Activated CD8-positive, alpha-beta memory T cell treated with anti-CD3 and anti-CD28 coated beads for 36 hours (primary cell): ENCODE measurements around the gene TRIM46. TPM values are rescaled to one million over a fixed set of nuclear protein-coding genes. Genes with fewer than 3 reads are reported as not detected.
"Not testable (repeated sequence)": the region's sequence is repeated elsewhere in the genome, so short reads cannot be mapped to it uniquely, and the experiment has no call there.

Experiments
- CTCF ChIA-PET: fragments of 350-600 bp; sonication (Branson Sonifier 250); formaldehyde crosslinking; loops from one replicate; lab custom pipeline; 2021; ENCODE audit warnings: antibody characterized with exemption; lab: Charles Lee
- POLR2A ChIA-PET: fragments of 350-600 bp; sonication (Branson Sonifier 250); formaldehyde crosslinking; loops from one replicate; lab custom pipeline; 2021; ENCODE audit warnings: antibody characterized with exemption; lab: Charles Lee
- total RNA-seq, 2 experiments: library from RNA; stranded (reverse); gene quantifications; one replicate each; pipeline ENCODE4 v1.2.3, GENCODE V29; 2021

The TRIM46 gene
- total RNA-seq, 2 experiments from 2014 or later, result 7.3 to 7.8 TPM

GRCh38 chr1:155167166-155168104, 6.2 kb upstream of the TRIM46 start:
- CTCF ChIA-PET, result interaction anchor here (0.6 to 10.5 kb wide), 26 partner anchors 8 to 420 kb away, joined by 3 to 94 read pairs (median 4); partner anchors contain the start of genes DPM3, EFNA1, EFNA3 and SLC50A1

GRCh38 chr1:155168105-155168445, 5.6 kb upstream of the TRIM46 start:
- POLR2A ChIA-PET, result not testable (repeated sequence)
- CTCF ChIA-PET, result interaction anchor here (0.7 to 10.5 kb wide), 21 partner anchors 9 to 98 kb away, joined by 3 to 94 read pairs (median 5); partner anchors contain the start of genes DPM3, EFNA1, EFNA3 and SLC50A1

More at GRCh38 chr1:155167166-155168104, 6.2 kb upstream of the TRIM46 start:
- POLR2A ChIA-PET, result interaction anchor here (1.1 kb wide), 1 partner anchor 76 kb away, joined by 5 read pairs; no protein-coding TSS in a partner anchor

- CTCF ChIA-PET, result interaction anchor here (1.0 to 10.5 kb wide), 18 partner anchors 10 to 690 kb away, joined by 3 to 94 read pairs (median 5); partner anchors contain the start of genes EFNA1 and EFNA3
These were observed 5.0 kb upstream of the TRIM46 start for GRCh38 chr1:155168456-155169210.

GRCh38 chr1:155169541-155169940, 4.1 kb upstream of the TRIM46 start:
- ChIA-PET CTCF (interaction anchor here (0.7 to 10.5 kb wide), 7 partner anchors 11 to 125 kb away, joined by 3 to 94 read pairs (median 8); no protein-coding TSS in a partner anchor), POLR2A (no interaction called here)

More at GRCh38 chr1:155168456-155169210, 5.0 kb upstream of the TRIM46 start:
- POLR2A ChIA-PET, result no interaction called here

GRCh38 chr1:155170101-155170785, 3.4 kb upstream of the TRIM46 start:
- ChIA-PET CTCF (interaction anchor here (0.7 to 10.5 kb wide), 4 partner anchors 40 to 816 kb away, joined by 3 to 94 read pairs (median 75); no protein-coding TSS in a partner anchor), POLR2A (no interaction called here)

- CTCF ChIA-PET, result interaction anchor here (0.7 to 10.5 kb wide), 3 partner anchors 81 to 816 kb away, joined by 3 to 94 read pairs (median 75); no protein-coding TSS in a partner anchor
These were observed 2.8 kb upstream of the TRIM46 start for GRCh38 chr1:155170806-155171205.

GRCh38 chr1:155171836-155172731, 1.6 kb upstream of the TRIM46 start:
- CTCF ChIA-PET, result interaction anchor here (0.7 to 10.5 kb wide), 17 partner anchors 15 to 144 kb away, joined by 3 to 94 read pairs (median 5); a partner anchor contains a TSS
- POLR2A ChIA-PET, result interaction anchor here (0.6 to 2.1 kb wide), 4 partner anchors 21 to 87 kb away, joined by 3 to 11 read pairs (median 6); no protein-coding TSS in a partner anchor

More at GRCh38 chr1:155170806-155171205, 2.8 kb upstream of the TRIM46 start:
- POLR2A ChIA-PET, result no interaction called here

- POLR2A ChIA-PET, result interaction anchor here (0.6 to 2.1 kb wide), 8 partner anchors 8 to 88 kb away, joined by 3 to 11 read pairs (median 3); partner anchors contain the start of gene SLC50A1
- CTCF ChIA-PET, result interaction anchor here (0.6 to 10.5 kb wide), 31 partner anchors 14 to 1334 kb away, joined by 3 to 94 read pairs (median 4); partner anchors contain the start of genes ADAM15 and DPM3
These were observed 744 bp upstream of the TRIM46 start, which contains the start of gene KRTCAP2 for GRCh38 chr1:155172732-155173477. KRTCAP2 (minus strand) TSS chr1:155173304; CDS start chr1:155173224, 80 bp downstream.

- POLR2A ChIA-PET, result interaction anchor here (0.9 to 1.4 kb wide), 5 partner anchors 19 to 238 kb away, joined by 3 to 5 read pairs (median 4); partner anchors contain the start of gene PMVK
- CTCF ChIA-PET, result interaction anchor here (0.8 to 10.5 kb wide), 8 partner anchors 19 to 789 kb away, joined by 3 to 94 read pairs (median 10); partner anchors contain the start of genes MTX1 and THBS3
These were observed 953 bp downstream of the TRIM46 start for GRCh38 chr1:155174324-155175280.

- POLR2A ChIA-PET, result interaction anchor here (1.0 to 1.4 kb wide), 2 partner anchors 18 to 19 kb away, joined by 4 to 5 read pairs; no protein-coding TSS in a partner anchor
- CTCF ChIA-PET, result interaction anchor here (0.8 to 10.5 kb wide), 9 partner anchors 10 to 91 kb away, joined by 3 to 94 read pairs (median 4); partner anchors contain the start of genes MTX1 and THBS3
These were observed 1.8 kb downstream of the TRIM46 start for GRCh38 chr1:155175281-155175926.

GRCh38 chr1:155175927-155176371, 2.3 kb downstream of the TRIM46 start:
- CTCF ChIA-PET, result interaction anchor here (0.8 to 10.5 kb wide), 8 partner anchors 10 to 91 kb away, joined by 3 to 94 read pairs (median 10); partner anchors contain the start of genes MTX1 and THBS3
- POLR2A ChIA-PET, result interaction anchor here (1.0 to 1.4 kb wide), 2 partner anchors 18 to 19 kb away, joined by 4 to 5 read pairs; no protein-coding TSS in a partner anchor

- ChIA-PET CTCF (interaction anchor here (1.1 to 6.3 kb wide), 5 partner anchors 9 to 86 kb away, joined by 6 to 75 read pairs (median 20); no protein-coding TSS in a partner anchor), POLR2A (interaction anchor here (0.6 to 2.1 kb wide), 2 partner anchors 17 to 1530 kb away, joined by 3 to 18 read pairs; no protein-coding TSS in a partner anchor)
These were observed 3.0 kb downstream of the TRIM46 start for GRCh38 chr1:155176544-155177071.

- CTCF ChIA-PET, result interaction anchor here (0.5 to 2.3 kb wide), 6 partner anchors 9 to 381 kb away, joined by 4 to 20 read pairs (median 6); no protein-coding TSS in a partner anchor
These were observed 3.7 kb downstream of the TRIM46 start for GRCh38 chr1:155177192-155177917.

More at GRCh38 chr1:155177192-155177917, 3.7 kb downstream of the TRIM46 start:
- POLR2A ChIA-PET, result interaction anchor here (0.6 to 2.1 kb wide), 2 partner anchors 17 to 1530 kb away, joined by 3 to 18 read pairs; no protein-coding TSS in a partner anchor
